Esophagus squamous epithelium (tissue), 4 donors: ENCODE data around the gene EPHA3.

ENCODE experiments used
- POLR2A ChIP-seq, 4 donors: fragments of 450-650 bp; IDR thresholded peaks; one replicate each; pipeline ENCODE4 v1.6.1; 2017; ENCODE audit warnings: antibody characterized with exemption in 4 of 4, mild to moderate bottlenecking in 4 of 4, moderate library complexity in 3 of 4
- TF ChIP-seq, protein P1 (sequence below), 6 experiments: fragments of 450-650 bp in 4 of 6; fragments of 200-600 bp in 2 of 6; sonication (generic) in 2 of 6; IDR thresholded peaks; one replicate each; pipeline ENCODE4 v1.5.1; 2016 to 2019; ENCODE audit warnings: antibody characterized with exemption in 6 of 6, mild to moderate bottlenecking in 4 of 6, moderate library complexity in 4 of 6

- TF ChIP-seq, protein P1, sequence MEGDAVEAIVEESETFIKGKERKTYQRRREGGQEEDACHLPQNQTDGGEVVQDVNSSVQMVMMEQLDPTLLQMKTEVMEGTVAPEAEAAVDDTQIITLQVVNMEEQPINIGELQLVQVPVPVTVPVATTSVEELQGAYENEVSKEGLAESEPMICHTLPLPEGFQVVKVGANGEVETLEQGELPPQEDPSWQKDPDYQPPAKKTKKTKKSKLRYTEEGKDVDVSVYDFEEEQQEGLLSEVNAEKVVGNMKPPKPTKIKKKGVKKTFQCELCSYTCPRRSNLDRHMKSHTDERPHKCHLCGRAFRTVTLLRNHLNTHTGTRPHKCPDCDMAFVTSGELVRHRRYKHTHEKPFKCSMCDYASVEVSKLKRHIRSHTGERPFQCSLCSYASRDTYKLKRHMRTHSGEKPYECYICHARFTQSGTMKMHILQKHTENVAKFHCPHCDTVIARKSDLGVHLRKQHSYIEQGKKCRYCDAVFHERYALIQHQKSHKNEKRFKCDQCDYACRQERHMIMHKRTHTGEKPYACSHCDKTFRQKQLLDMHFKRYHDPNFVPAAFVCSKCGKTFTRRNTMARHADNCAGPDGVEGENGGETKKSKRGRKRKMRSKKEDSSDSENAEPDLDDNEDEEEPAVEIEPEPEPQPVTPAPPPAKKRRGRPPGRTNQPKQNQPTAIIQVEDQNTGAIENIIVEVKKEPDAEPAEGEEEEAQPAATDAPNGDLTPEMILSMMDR (IDR thresholded peaks at IDR 0.05): no peak
- TF ChIP-seq POLR2A (IDR thresholded peaks at IDR 0.05): no peak
Observed at GRCh38 chr3:89446593-89446992, 339.2 kb downstream of the EPHA3 start.
